Measurements from ENCODE around the gene ZNF496. TPM values are rescaled to one million over a fixed set of nuclear protein-coding genes. Genes with fewer than 3 reads are reported as not detected.
A peak's percentile ranks its signal among the peaks of the same experiment; 100 is the strongest.

The ZNF496 gene
- total and polyA plus RNA-seq, 4 donors: 8.2 to 43.4 (median 15.6) TPM

DNA sequence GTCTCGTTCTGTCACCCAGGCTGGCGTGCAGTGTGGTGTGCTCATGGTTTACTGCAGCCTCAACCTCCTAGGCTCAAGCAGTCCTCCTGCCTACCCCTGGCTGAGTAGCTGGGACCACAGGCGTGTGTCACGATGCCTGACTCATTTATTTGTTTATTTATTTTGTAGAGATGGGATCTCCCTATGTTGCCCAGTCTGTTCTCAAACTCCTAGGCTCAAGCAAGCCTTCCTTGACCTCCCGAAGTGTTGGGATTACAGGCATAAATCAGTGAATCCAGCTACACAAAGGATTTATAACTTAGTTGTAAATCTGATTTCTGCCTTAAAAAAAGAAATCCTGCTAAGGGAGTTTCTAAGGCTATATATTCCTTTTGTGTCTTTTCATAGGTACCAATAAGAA lies 30.5 kb upstream of the ZNF496 start:
- Histone ChIP-seq H3K9me3 (ENCODE audit: control insufficient read depth in 4 of 4, insufficient read depth in 3 of 4, low read length in 3 of 4) (peaks cover 0 to 5% (median 0%) of the 10 kb centered on the region in 4 donors), H3K27ac (ENCODE audit: low read depth in 1 of 2, low read length in 1 of 2) (no peak overlapping the region), H3K27me3 (ENCODE audit: control insufficient read depth in 3 of 3, insufficient read depth in 3 of 3, low read length in 2 of 3) (no peaks in the 10 kb centered on the region), H3K9ac (ENCODE audit: insufficient read depth in 1 of 2, low read length in 2 of 2) (no peak overlapping the region), H3K36me3 (ENCODE audit: control insufficient read depth in 4 of 4, insufficient read depth in 4 of 4, low read length in 4 of 4) (no peaks in the 10 kb centered on the region), H3K4me3 (no peak overlapping the region), H3K4me1 (ENCODE audit: control insufficient read depth in 5 of 5, insufficient read depth in 5 of 5, low read length in 5 of 5) (peaks cover 0 to 8% (median 0%) of the 10 kb centered on the region in 5 donors)
- DNase-seq (no peak), ATAC-seq (ENCODE audit: insufficient read depth, low FRiP score) (no peak)
- TF ChIP-seq, protein P1, sequence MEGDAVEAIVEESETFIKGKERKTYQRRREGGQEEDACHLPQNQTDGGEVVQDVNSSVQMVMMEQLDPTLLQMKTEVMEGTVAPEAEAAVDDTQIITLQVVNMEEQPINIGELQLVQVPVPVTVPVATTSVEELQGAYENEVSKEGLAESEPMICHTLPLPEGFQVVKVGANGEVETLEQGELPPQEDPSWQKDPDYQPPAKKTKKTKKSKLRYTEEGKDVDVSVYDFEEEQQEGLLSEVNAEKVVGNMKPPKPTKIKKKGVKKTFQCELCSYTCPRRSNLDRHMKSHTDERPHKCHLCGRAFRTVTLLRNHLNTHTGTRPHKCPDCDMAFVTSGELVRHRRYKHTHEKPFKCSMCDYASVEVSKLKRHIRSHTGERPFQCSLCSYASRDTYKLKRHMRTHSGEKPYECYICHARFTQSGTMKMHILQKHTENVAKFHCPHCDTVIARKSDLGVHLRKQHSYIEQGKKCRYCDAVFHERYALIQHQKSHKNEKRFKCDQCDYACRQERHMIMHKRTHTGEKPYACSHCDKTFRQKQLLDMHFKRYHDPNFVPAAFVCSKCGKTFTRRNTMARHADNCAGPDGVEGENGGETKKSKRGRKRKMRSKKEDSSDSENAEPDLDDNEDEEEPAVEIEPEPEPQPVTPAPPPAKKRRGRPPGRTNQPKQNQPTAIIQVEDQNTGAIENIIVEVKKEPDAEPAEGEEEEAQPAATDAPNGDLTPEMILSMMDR (IDR thresholded peaks at IDR 0.05; ENCODE audit: control extremely low read depth, extremely low read depth): no peak
- 83 to 92% methylated on average over 5 of the region's 5 CpGs for WGBS, 2 donors

DNA sequence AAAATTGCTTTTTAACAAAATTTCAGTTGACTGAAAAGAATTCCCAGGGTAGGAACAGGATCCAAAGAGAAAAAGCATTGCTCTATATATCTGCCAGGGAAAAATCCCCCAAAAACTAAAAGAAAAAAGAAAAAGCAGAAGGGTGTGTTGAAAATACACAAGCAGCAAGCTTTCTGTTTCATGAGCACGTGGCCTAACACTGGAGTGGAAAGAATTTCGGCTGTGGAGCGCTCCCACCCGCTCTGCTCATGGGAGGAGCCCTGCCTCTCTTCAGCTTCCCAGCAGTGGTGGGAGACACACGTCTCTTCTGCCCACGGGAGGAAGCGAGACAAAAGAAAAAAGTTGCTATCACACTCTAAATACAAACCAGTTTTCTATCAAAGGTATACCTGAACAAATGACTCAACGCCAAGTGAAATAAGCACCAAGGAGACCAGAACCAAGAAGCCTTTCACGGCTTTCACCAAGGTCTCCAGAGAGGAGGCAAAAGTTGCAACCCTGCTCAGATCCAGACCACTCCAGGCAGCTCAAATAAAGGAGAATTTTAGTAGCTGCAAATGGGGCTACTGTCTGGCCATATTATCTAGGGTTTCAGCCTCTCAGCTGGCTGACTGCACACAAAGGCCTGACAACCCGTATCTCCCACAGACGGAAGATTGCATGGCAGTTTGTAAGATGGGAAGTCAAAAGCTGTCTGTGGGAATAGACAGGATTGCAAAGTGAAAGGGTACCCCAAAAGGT lies 29.5 kb upstream of the ZNF496 start:
- H3K9ac ChIP-seq (ENCODE audit: insufficient read depth in 1 of 2, low read length in 2 of 2): no peak overlapping the region
- DNase-seq (peak; percentile 55 to 80 (median 60)), ATAC-seq (ENCODE audit: insufficient read depth, low FRiP score) (no peak)
- H3K27me3 ChIP-seq (ENCODE audit: control insufficient read depth in 3 of 3, insufficient read depth in 3 of 3, low read length in 2 of 3): no peaks in the 10 kb centered on the region
- H3K36me3 ChIP-seq (ENCODE audit: control insufficient read depth in 4 of 4, insufficient read depth in 4 of 4, low read length in 4 of 4): no peaks in the 10 kb centered on the region
- TF ChIP-seq, protein P1 (IDR thresholded peaks at IDR 0.05; ENCODE audit: control extremely low read depth, extremely low read depth): no peak
- peaks cover 0 to 4% (median 0%) of the 10 kb centered on the region in 4 donors for H3K9me3 ChIP-seq (ENCODE audit: control insufficient read depth in 4 of 4, insufficient read depth in 3 of 4, low read length in 3 of 4)
- H3K4me1 ChIP-seq (ENCODE audit: control insufficient read depth in 5 of 5, insufficient read depth in 5 of 5, low read length in 5 of 5): peaks cover 0 to 17% (median 0%) of the 10 kb centered on the region in 5 donors
- WGBS, 2 donors: 34 to 50% methylated on average over 11 of the region's 11 CpGs
- H3K27ac ChIP-seq (ENCODE audit: low read depth in 1 of 2, low read length in 1 of 2): peak overlapping the region in 1 of 2 donors; percentile 60
- H3K4me3 ChIP-seq: no peak overlapping the region

GRCh38 chr1:247360116-247360898 lies 28.6 kb upstream of the ZNF496 start:
- peaks cover 0 to 3% (median 0%) of the 10 kb centered on the region in 4 donors for H3K9me3 ChIP-seq (ENCODE audit: control insufficient read depth in 4 of 4, insufficient read depth in 3 of 4, low read length in 3 of 4)
- 55 to 67% methylated on average over 13 of the region's 13 CpGs for WGBS, 2 donors
- no peak overlapping the region for H3K4me3 ChIP-seq
- peaks cover 0 to 17% (median 0%) of the 10 kb centered on the region in 5 donors for H3K4me1 ChIP-seq (ENCODE audit: control insufficient read depth in 5 of 5, insufficient read depth in 5 of 5, low read length in 5 of 5)
- no peaks in the 10 kb centered on the region for H3K36me3 ChIP-seq (ENCODE audit: control insufficient read depth in 4 of 4, insufficient read depth in 4 of 4, low read length in 4 of 4)
- peak; percentile 25 for ATAC-seq (ENCODE audit: insufficient read depth, low FRiP score)
- TF ChIP-seq, protein P1 (IDR thresholded peaks at IDR 0.05; ENCODE audit: control extremely low read depth, extremely low read depth): no peak
- no peak overlapping the region for H3K9ac ChIP-seq (ENCODE audit: insufficient read depth in 1 of 2, low read length in 2 of 2)
- H3K27ac ChIP-seq (ENCODE audit: low read depth in 1 of 2, low read length in 1 of 2): peak overlapping the region; percentile 36 to 70
- no peak for DNase-seq
- H3K27me3 ChIP-seq (ENCODE audit: control insufficient read depth in 3 of 3, insufficient read depth in 3 of 3, low read length in 2 of 3): no peaks in the 10 kb centered on the region

Measured in lung (tissue), 12 donors.